Urothelium cell line (cell line): Measurements from ENCODE around the gene FRMD4A.
A peak's percentile ranks its signal among the peaks of the same experiment; 100 is the strongest.

Source experiments
- DNase-seq: peaks from one replicate; pipeline ENCODE4 v3.0.0; 2011; ENCODE audit warnings: low spot score, mixed read lengths
- FAIRE-seq: peaks from 2 replicates; lab custom pipeline; 2011; peaks lifted over from hg19 to GRCh38; lab: Jason Lieb, UNC

Gene FRMD4A

DNA sequence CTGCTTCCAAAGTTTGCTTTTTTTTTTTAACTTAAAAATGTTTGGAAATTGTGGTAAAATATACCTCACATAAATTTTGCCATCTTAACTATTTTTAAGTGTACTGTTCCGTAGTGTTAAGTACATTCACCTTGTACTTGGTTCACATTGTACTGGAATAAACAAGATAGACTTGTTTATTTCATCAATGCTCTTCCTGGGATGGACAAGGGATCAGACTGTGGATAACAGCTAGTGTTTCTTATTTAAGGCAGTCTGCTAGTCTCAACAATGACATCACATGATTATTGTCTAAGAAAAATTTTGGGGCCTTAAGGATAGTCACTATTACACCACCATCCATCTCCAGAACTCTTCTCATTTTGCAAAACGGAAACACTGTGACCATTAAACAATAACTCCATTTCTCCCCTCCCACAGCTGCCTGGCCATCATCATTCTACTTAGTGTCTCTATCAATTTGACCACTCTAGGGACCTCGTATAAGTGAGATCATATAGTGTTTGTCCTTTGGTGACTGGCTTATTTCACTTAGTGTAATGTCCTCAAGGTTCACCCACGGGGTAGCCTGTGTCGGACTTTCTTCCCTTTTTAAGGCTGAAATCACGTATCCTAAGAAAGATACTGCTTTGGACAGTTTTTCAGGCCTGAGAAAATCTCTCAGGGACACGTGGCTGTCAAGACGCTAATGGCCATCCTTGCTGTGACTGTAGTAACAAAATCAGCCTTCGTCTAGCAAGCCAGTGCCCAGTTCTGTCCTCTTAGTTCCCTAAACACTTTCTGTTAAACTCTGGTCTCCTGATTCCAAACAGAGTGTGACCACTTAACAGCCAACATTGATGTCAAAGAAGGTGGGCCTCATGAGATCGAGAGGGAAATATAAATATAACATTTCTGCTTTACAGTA, 305.2 kb downstream of the FRMD4A start:
- DNase-seq (no peak), FAIRE-seq (no peak)

DNA sequence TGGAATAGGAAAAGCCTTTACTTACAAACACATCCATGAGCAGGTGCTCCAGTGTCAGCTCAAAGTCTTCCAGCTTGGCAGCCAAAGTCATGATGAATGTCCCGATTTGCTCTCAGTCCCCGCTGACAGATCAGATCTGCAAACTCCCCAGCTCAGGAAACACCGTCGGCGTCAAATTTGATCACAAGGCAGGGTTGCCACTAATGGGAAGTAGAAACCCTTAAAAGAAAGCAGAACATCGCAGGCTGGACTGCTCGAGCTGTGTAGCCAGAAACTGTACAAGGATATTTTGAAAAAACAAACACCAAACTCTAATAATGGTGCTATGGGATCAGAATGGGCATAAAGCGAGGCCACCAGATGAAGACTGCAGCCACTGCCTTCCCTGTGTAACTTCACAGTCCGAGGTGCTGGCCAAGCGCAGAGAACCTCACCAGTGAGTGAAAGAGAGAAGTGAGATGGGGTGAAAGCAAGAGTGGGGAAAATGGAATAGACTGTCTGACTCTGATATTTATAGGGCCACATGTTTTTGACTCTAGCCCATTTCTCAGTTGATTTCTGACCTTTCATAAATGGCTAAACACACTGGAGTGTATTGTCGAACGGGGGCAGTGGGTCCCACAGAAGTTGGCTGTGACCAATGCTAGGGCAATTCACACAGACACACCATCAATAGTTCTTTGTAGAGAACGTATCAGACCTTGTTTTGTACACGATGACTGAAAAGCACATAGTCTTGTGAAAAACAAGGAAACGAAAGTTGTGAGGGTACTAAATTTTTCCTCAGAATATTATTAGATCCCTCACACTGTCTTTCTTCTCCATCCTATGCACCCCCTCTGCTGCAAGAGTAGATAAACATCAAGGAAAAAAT, 306.2 kb downstream of the FRMD4A start:
- FAIRE-seq: no peak
- DNase-seq: no peak

DNA sequence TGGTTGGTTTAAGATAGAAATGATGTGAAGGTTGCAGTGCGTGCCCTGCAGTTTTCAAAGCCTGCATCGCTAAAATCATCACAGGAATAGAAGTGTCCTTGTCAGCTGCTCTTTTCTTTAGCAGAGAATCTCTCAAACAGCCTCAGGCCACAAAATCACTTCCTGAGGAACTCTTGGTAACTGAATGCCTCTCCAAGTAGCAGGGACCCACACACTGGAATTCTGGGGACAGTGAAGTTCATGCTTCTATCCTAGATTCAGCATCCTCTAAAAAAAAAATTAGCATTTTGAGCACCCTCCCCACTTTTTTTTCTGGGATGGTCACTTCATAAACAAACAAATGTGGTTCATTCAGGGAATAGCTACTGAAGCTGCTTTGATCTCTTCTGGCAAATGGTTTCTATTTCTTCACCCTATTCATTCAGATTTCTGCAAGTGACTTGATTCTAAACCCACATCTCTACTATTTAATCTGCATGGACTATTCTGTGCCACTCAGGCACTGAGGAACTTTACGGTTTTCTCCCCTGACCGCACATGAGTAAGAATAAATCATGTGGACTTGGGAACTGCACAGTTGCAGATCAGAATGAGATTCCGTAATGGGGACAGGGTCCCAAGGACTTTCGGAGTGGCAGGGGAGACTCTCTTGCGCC, 306.9 kb downstream of the FRMD4A start:
- DNase-seq: no peak
- no peak for FAIRE-seq

DNA sequence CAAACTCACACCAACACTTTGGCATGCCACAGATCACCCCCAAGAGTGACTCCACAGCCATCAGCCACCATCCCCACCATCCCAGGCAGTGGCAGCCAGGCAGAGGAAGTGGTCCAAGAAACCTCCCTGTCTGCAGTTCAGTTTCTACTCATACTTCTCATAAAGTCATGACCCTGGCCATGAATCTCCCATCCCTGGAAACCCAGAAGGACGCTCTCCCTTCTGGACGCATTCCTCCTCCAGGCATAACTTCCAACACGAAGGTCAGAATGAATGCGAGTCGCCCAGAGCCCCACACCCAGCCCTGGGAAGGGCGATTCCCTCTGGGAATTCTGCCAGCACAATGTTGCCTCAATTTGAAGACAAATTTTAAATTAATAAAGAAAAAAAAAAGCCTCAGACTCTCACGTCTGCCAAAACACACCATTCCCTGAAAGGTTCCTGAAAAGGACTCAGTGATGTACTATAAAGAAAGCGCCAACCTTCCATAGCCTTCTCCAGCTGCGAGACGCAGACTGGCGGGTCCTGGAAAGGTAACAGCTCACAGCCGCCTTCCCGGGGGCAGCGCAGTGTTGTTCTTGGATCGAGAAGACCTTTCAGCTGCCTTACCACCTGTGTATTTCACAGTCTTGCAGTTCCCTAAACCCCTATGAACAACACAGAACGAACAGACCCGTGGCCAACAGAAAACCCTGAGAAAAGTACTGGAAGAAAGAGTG, 307.6 kb downstream of the FRMD4A start:
- no peak for FAIRE-seq
- DNase-seq: no peak

DNA sequence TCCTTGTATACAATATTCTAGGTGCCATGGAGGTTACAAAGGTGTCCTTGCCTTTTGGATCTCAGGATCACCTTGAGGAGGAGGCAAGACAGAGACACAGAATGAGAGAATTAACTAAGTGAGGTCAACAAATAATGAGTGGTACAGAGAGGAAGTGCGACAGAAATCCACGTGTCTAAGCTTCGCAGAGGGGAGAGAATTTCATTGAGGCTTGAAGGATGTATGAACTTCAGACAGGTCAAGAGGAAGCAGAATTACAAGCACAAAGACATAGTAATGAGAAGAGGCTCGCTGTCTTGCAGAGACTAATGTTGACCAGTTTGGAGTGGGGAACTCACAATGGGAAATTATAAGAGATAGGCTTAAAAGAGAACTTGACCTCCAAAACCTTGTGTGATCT, 308.7 kb downstream of the FRMD4A start:
- no peak for FAIRE-seq

DNA sequence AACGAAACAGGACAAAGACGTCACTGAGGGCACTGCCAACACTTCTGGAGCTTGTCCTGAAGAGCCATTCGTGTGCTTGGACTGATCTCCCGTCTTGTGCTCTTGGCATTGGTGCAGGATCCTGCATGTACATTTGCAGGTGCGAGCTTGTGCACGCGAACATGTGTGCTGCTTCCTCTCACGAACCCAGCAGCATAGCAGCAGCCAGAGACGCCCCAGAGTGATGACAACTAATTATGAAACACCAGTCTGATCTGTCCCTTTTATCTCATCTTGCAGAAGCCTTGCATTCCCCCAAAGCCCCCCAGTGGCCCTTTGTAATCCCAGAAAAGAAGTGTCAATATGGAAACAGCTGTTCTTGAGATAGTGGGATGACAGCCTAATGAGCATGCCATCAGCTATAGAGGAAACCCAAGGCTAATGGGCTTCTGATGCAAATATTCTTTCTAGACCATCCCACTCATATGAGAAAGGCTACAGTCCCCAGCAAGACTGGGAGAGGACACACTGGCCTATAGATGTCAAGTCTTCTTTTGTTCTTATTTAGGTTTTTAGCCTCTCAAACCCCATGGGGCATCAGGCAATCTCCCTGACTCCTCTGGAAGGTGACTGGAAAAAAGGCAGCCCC, 310.6 kb downstream of the FRMD4A start:
- DNase-seq (no peak), FAIRE-seq (no peak)

More for the DNA sequence above, 308.7 kb downstream of the FRMD4A start:
- DNase-seq: no peak

DNA sequence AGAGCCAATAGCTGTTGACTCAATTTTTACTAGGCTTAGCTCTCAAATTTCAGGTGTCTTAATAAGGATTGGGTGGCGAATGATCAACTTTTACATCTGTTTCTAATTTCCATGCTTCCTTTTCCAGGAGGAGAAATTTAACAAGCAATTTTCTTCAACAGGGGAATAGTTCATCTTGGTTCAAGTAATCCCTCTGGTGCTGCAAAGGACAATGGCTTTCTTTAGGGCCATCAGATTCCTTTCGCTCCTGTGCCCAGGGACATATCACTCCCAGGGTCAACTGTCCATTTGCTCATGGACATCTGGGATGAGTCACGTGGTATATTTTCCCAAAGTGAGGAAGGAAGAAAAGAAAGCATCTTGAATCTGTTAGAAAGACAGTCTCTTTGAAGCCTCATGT, 313.3 kb downstream of the FRMD4A start:
- FAIRE-seq: no peak

DNA sequence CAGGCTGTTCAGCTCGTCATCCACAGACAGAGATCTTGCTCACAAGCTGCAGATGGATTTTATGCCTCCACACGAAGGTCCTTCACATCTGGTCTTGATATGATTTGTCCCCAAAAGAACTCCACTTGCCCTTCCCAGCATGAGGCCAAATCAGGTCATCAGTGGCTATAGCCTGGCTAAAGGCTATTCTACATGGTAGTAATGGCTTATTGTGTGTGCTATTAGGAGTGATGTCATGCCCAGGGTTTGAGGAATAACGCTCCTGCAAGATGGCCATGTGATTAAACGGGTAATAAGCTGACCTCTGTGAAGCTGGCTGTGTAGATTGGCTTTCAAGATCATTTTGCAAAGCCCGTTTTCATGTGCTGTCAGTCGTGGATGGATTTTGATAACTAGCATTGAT, 313.8 kb downstream of the FRMD4A start:
- no peak for DNase-seq

More for the DNA sequence above, 313.3 kb downstream of the FRMD4A start:
- DNase-seq: no peak

DNA sequence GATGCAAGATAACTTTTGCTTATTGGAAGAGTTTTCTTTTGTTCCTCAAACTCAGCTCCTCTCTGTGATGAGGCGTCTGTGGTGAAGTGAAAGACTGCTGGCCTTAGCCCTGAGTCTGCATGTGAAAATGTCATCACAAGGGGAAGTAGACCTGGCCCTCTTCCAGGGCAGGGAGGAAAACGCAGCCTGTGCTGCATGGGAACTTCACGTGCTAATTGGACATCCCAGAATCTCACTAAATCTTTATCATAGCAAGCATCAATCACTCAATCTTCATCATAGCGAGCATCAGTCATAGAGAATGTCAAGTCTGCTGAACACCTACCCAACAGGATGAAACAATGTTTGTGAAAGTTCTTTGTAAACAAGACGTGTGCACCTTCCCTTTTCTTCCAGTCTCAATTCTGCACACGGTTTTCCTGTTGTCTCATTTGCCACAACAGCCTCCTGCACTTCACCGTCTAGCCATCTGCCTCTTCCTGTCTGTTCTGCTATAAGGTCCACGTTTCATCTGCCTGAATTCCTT, 314.6 kb downstream of the FRMD4A start:
- FAIRE-seq (no peak), DNase-seq (no peak)

More for the DNA sequence above, 313.8 kb downstream of the FRMD4A start:
- no peak for FAIRE-seq

DNA sequence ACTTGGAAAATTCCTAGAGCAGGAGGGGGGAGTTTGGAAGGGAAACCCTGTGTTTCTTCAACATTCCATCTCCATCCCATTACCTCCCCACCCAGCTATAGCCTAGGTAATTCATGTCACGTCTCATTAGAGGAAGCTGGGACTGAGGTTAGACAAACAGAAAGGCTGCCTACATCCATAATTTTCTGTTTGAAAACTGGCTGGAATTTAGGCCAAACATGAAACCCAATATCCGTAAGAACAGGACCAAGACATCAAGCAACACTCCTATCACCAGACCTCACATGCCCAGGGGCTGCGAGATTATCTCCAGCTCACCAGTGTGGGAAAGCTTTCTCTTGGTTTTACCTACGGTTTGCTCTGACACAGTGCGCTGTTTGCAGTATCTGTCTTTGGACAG, 316.3 kb downstream of the FRMD4A start:
- DNase-seq (no peak), FAIRE-seq (no peak)

DNA sequence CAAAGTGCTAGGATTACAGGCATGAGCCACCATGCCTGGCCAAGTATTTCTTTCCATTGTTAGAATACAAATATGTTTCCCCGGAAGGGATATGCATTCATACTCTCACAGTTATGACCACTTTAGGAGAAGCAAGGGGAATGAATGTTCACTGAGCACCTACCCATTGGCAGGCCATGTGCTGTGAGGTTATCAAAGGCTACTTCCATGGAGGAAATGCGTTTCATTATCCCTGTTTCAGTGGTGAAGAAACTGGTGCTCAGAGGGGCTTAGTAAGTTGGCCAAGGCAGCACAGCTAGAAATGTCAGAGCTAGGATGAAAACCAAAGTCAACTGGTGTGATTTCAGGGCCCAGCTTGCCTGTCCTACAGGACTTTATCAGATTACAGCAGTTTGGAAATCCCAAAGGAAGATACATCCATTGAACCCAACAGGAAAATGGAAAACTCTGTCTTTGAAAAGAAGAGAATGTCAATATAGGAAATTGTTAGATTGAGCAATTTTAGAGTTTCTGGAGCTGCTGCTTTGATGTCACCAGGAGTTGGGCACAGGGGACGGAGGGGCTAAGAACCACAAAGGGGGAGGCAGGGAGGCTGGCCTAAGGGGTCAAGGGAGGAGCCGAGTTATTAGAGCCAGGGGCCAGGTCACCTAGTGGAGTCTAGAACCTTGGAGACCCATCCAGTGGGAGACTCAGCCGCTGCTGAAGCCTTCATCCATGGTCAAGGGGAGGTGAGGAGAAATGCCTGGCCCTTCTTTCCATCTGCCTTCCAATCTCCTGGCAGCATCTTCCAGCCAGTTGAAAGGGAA, 319.8 kb downstream of the FRMD4A start:
- DNase-seq (no peak), FAIRE-seq (no peak)

DNA sequence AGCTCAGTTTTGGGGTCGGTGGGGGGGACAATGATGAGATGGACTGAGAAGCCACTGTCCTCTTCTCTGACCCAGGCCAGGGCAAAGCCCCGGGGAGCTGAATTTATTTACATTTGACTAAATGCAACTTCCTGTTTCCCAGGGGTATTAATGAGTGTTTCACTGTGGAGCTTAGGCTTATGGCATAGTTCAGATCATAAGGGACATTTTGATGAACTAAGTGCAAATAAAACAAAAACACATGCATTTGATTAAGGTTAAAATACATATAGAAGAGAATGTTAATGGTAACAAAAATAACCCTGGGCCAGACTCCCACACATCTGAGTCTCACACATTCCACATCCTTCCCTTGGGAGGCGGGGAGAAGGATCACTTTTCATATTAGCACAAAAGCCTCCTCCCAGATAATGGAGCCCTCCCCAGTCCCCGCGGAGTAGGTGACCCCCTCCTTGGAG, 320.6 kb downstream of the FRMD4A start:
- DNase-seq: peak; percentile 63
- no peak for FAIRE-seq

DNA sequence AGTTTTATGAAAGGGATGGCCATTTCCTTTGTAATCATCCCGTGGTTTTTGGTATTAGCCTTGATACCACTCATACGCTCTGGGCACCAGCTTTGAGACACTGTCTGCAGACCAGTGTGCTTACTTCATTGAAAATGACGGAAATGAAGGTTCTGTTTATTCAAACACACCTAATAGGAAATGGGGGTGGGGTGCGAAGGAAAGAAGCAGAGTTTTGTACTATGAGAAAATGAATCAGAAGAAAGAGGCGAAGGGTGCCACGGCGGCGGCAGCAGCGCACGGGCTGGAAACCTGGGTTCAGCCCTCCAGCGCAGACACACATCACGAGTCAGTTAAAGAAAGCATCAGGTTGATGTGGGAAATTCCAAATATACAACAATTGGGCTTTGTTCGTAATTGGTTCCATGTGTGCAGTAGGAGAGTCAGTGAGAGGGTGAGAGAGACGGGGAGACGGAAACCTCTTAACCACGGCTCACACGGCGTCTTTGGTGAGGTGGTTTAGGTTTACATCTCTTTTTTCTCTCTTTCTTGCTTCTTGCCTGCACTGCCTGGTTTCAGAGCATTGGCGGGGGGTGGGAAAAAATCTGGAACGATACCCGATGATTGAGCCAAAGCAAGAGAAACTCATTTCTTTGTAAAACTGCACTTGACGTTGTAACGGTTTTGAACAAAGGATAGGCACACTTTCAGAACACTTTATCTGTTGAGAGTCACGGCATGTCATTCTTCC, 321.2 kb downstream of the FRMD4A start:
- FAIRE-seq (no peak), DNase-seq (peak; percentile 44)

DNA sequence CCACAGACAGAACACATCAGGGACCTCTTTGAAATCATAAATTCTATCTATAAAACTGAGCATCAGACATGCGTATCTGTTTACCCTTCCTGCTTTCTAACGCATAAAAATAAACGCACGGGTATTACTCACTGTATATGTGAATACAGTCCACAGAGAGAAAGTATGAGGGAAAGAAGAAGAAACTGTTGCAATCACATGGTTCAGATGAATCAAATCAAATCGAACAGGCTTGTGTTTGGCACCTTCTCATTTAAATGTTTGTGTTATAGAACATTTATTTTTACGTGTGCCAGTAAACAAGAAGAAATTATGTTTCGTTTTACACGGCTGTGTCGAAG, 322.0 kb downstream of the FRMD4A start:
- no peak for FAIRE-seq
- DNase-seq: no peak

DNA sequence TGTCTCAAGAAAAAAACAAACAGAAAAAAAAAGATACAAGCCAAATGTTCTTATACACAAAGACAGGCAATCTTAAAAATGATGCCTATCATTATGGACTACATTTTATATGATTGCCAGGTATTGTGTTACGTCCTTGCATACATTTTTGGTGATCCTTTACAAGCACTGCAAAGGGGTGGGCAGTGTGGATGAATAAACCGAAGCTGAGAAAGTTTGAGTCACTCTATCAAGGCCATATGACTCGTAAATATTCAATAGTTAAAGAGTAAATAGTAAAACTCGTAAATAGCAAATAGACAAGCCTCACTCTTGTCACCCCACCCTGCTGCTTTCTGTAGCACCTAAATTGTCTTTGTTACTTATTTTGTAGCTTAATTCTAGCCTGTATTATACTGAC, 326.2 kb downstream of the FRMD4A start:
- DNase-seq (no peak), FAIRE-seq (no peak)

DNA sequence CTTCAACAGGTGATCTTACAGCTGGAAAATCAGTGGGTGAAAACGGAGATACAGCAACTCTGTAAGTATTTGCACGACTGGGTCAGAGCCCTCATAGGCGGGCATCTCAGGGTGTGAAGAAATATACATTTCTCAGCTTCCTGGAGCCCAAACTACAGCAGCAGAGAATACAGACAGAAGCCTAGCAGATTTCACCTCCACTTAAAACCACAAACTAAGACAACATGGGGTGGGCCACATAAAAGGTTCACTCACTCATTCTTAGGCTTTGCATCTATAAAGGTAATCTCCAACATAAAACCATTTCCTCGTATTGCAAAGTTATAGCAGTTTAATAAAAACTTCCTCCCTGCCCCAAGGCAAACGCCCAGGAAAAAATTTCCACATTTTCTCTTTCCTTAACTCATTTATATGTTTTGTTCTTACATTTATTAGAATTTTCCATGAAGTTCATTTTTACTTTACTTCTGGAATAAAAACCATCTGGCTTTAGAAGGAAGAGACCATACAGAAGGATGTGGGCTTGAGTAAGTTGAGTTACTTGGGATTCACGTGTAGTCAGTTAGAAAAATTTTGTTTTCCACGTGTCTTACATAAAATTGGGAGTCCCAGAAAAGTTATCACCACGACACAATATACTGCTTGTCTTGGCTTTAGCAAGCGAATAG, 327.1 kb downstream of the FRMD4A start:
- no peak for FAIRE-seq

DNA sequence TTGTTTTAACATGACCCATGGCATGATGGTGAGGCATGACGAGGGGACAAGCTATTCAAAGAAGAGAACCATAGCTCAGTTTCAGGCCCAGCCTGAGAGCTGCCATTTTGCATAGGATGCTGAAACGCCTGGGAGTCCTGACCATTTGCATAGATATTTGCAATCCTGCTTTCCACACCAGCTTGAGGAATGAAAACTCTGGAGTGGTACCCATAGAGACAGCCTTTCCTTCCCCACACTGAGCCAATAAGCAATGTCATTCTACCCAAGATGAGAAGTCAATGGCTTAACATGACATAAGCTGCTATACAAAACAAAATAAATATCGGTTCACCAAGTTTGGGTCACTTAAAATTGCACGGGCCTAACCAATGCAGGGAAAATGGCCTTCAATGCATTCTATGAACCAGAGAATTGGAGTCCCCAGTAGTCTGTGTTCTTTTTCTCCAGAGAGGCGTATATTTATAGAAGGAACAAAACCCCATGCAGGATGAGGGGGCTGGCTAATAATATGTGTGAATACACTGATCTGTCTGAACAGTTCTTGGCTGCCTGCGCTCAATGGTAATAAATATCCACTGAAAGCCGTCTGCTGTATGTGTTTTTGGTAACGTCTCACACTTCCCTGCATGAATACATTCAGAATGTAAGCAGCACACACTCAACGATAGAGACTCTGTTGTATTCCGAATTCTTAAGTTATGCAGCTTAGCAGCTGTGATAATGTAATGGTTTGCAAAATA, 329.3 kb downstream of the FRMD4A start:
- FAIRE-seq (no peak), DNase-seq (no peak)

More for the DNA sequence above, 327.1 kb downstream of the FRMD4A start:
- DNase-seq: no peak
